Activated naive CD8-positive, alpha-beta T cell treated with anti-CD3 and anti-CD28 coated beads for 36 hours (primary cell): Measurements from ENCODE around the gene ENPP3. TPM values are rescaled to one million over a fixed set of nuclear protein-coding genes. Genes with fewer than 3 reads are reported as not detected.

Experiments
- DNase-seq: peaks from one replicate; pipeline ENCODE4 v3.0.0; 2021
- H3K27ac Mint-ChIP-seq: one replicate; pipeline ENCODE4 v1.8.0; 2022; ENCODE audit warnings: mild to moderate bottlenecking, moderate library complexity, mixed read lengths
- H3K27me3 Mint-ChIP-seq: one replicate; pipeline ENCODE4 v1.8.0; 2022; ENCODE audit warnings: mild to moderate bottlenecking, mixed read lengths
- H3K36me3 Mint-ChIP-seq: one replicate; pipeline ENCODE4 v1.8.0; 2021; ENCODE audit warnings: mild to moderate bottlenecking, mixed read lengths
- H3K4me1 Mint-ChIP-seq: one replicate; pipeline ENCODE4 v1.8.0; 2021; ENCODE audit warnings: mixed read lengths
- H3K4me3 Mint-ChIP-seq: one replicate; pipeline ENCODE4 v1.8.0; 2022; ENCODE audit warnings: mild to moderate bottlenecking, moderate library complexity, mixed read lengths
- H3K9me3 Mint-ChIP-seq: one replicate; pipeline ENCODE4 v1.8.0; 2022; ENCODE audit warnings: mixed read lengths
- total RNA-seq, 2 experiments: library from RNA; stranded (reverse); gene quantifications; one replicate each; pipeline ENCODE4 v1.2.3, GENCODE V29; 2021

ENPP3 gene
- total RNA-seq, 2 experiments from 2014 or later, result 0.45 to 0.64 TPM

DNA sequence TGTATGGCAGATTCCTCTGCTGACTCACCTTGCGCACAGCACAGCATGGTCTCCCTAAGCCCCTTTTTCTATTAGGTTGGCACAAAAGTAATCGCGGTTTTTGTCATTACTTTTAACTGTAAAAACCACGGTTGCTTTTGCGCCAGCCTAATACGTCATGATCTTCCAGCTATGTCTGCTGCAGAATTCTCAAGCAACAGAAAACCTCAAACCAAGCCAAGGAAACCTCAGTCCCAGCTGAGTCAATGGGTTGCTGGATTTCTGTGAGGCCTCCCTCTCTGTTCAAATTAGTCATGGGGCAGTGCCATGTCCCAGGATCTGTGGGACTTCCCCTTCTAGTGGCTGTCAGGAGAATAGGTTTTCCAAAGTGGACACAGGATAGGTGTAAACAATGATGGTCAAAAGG is 155.0 kb downstream of the ENPP3 start:
- H3K27me3 Mint-ChIP-seq, result peaks cover 16% of the 10 kb centered on the region
- no peaks in the 10 kb centered on the region for H3K36me3 Mint-ChIP-seq
- H3K9me3 Mint-ChIP-seq, result no peaks in the 10 kb centered on the region
- no peak overlapping the region for H3K4me3 Mint-ChIP-seq
- no peak for DNase-seq
- H3K27ac Mint-ChIP-seq, result no peak overlapping the region
- H3K4me1 Mint-ChIP-seq, result peaks cover 15% of the 10 kb centered on the region

DNA sequence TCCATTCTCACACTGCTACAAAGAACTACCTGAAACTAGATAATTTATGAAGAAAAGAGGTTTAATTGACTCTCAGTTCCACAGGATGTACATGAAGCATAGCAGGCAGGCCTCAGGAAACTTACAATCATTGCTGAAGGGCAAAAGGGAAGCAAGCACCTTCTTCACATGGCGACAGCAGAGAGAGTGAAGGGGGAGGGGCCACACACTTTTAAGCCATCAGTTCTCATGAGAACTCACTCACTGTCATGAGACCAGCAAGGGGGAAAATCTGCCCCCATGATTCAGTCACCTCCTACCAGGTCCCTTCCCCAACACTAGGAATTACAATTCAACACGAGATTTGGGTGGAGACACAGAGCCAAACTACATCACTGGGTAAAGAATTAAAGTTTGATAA is 158.3 kb downstream of the ENPP3 start:
- Mint-ChIP-seq H3K27me3 (peaks cover 24% of the 10 kb centered on the region), H3K36me3 (no peaks in the 10 kb centered on the region), H3K27ac (no peak overlapping the region), H3K4me1 (peaks cover 3% of the 10 kb centered on the region), H3K4me3 (no peak overlapping the region), H3K9me3 (peaks cover 4% of the 10 kb centered on the region)
- DNase-seq, result no peak

Other genes starting within 250 kb of the ENPP3 start
- gene ARG1, start 64.1 kb upstream of the ENPP3 start, total RNA-seq, result not detected
- gene MED23, start 9.1 kb upstream of the ENPP3 start, total RNA-seq, result 10 to 100 TPM; 20.8 to 20.9 TPM
- not detected for gene OR2A4, start 64.1 kb downstream of the ENPP3 start, total RNA-seq
- not detected for gene CTAGE9, start 73.7 kb downstream of the ENPP3 start, total RNA-seq
- under 1 TPM; 0.19 to 0.22 TPM for gene ENPP1, start 170.7 kb downstream of the ENPP3 start, total RNA-seq